Dermis microvascular lymphatic vessel endothelial cell (primary cell): ENCODE measurements around the gene LRRN4. TPM values are rescaled to one million over a fixed set of nuclear protein-coding genes. Genes with fewer than 3 reads are reported as not detected.
"Not testable (repeated sequence)": the region's sequence is repeated elsewhere in the genome, so short reads cannot be mapped to it uniquely, and the experiment has no call there.

Experiments
- DNase-seq, 2 donors: peaks; one replicate each; pipeline versions ENCODE4 v3.0.0 to v3.0.0-alpha.2; 2010; ENCODE audit warnings: low read depth in 2 of 2
- total RNA-seq: library from RNA; depleted of rRNA; stranded (reverse); fragments of >200 nt; gene quantifications from 2 replicates; pipeline ENCODE4 v1.2.1, GENCODE V29; 2014

Gene LRRN4
- total RNA-seq, 1 donor from 2014 or later = not detected

DNA sequence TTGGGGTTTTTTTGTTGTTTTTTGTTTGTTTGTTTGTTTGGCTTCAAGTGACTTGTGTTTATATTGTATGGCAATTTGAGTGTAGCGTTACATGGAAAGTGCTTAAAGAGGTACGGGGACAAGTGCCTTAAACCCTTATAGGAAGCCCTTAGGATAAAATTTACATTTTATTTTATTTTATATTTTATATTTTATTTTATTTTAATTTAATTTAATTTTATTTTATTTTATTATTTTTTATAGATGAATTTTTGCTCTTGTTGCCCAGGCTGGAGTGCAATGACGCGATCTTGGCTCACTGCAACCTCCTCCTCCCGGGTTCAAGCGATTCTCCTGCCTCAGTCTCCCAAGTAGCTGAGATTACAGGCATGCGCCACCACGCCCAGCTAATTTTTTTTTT is 21.0 kb downstream of the LRRN4 start:
- DNase-seq = not testable (repeated sequence)

DNA sequence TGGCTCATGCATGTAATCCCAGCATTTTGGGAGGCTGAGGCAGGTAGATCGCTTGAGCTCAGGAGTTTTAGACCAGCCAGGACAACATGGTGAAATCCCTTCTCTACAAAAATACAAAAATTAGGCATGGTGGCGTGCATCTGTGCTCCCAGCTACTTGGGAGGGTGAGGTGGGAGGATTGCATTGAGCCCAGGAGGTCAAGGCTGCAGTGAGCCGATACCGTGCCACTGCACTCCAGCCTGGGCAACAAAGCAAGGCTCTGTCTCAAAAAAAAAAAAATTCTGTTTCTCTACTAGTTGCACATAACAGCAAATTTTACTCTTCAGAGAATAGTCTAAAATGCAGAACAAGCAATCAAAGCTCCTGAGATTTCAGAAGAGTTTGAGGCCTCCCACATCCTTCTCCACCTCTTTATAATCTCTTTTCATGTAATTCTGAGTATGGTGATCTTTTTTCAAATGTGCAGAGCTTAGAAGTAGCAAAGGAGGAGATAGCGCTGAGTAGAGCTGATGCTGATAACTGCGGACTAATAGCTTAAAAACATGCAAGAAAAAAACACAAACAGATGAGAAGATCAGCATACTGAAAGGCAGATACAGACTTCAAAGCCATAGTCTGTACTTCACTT is 23.3 kb downstream of the LRRN4 start:
- DNase-seq = no peak

- DNase-seq = no peak
Measured at GRCh38 chr20:6029538-6029937, 24.3 kb downstream of the LRRN4 start.

DNA sequence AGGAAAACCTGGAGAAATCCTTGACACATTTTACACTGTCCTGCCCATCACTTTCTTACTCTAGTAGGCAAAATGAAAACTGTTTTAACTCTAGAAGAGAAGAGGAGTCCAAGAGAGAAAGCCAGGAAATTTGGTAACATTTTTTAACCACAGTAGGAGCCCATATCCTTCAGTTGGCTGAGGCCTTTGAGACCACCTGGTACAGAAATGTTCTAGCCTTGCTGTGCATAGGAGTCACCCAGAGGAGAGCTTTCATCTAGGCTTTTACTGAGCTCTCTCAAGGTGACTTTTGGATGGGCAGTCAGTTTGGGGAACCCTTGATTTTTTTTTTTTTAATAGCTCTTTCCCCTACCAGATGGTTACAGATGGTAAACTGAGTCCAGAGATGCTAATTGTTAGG is 25.0 kb downstream of the LRRN4 start:
- DNase-seq = no peak

GRCh38 chr20:6026051-6026450 is 27.8 kb downstream of the LRRN4 start:
- DNase-seq = no peak

GRCh38 chr20:6024768-6025167 is 29.1 kb downstream of the LRRN4 start:
- DNase-seq = no peak

- DNase-seq = no peak
Measured at GRCh38 chr20:6017880-6018279, 36.0 kb downstream of the LRRN4 start.

GRCh38 chr20:6017467-6017866 is 36.4 kb downstream of the LRRN4 start:
- no peak for DNase-seq

- no peak for DNase-seq
Measured at GRCh38 chr20:6014957-6015356, 38.9 kb downstream of the LRRN4 start.

DNA sequence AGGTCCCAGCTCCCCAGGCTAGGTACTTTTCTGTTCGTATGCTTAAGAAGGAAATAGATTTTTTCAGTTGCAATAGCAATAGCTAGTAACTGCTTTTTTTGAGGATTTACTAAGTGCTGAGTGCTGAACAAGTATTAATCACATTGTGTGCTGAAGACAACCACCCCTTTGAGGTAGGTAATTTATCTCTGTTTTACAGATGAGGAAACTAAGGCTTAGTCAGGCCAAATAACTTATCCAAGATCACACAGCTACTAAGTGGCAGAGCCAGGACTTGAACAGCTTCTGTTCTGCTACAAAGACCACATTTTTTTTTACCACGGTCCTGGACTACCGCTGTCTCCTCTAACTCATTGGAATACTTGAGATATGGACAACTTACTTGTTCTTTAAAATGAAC is 39.8 kb downstream of the LRRN4 start:
- no peak for DNase-seq

GRCh38 chr20:6012179-6012578 is 41.7 kb downstream of the LRRN4 start:
- DNase-seq = no peak

DNA sequence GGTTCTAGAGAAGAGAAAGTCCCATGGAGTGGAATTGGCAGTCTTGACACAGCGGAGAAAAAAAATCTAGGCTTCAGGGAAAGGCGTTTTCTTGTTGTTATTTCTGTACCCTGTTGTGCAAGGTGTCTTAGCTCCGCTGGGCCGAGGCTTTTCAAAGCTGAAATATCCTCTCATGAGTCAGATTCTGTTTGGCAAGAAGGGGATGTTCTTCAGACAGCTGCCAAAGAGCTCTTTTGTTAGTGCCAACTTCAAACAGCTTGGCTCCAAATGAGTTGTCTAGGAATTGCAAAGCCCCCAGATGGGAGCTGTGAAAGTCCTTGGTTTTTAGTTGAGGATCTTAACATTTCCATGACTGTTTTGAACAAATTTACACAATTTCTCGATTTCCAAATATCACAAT is 45.6 kb downstream of the LRRN4 start:
- DNase-seq = peak in 1 of 2 donors; percentile 73

DNA sequence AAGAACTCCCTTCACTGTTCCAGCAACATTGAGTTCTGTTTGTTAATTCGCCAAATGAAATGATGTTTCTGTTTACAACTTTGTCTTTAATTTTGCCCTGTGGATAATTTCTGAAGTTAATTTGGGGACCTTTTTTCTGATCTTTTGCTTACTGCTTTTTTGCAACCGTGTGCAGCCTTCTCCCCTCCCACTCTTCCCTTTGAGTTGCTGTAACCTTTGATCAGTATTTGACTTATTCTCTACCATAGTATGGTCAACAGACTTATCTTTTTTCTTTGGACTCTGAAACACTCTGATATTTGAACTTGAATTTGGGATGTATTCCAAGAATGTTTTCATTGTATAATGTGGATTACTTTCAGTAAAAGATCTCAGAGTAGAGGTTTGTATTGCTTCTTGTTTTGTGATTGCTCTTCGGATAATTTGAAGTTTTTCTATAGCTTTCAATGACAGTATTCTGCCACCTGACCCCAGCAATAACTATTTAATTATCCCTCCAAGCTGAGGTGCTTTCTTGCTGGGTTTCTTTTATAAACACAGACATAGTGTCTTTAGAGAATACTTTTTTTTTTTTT is 46.2 kb downstream of the LRRN4 start:
- no peak for DNase-seq

GRCh38 chr20:6007094-6007528 is 46.7 kb downstream of the LRRN4 start:
- DNase-seq = no peak

- no peak for DNase-seq
Measured at GRCh38 chr20:6006603-6006949, 47.3 kb downstream of the LRRN4 start.

DNA sequence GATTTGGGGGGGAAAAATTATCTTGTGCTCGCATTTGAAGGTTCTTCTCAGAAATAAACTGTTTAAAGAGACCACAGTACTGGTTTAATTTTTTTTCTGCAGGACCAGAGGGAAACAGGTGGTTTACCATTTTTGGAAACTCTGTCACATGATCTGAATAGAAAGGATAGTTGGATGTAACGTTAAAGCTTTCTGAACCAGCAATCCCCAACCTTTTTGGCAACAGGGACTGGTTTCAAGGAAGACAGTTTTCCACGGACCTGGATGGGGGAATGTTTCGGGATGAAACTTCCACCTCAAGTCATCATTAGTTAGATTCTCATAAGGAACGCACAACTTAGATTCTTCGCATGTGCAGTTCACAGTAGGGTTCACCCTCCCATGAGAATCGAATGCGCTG is 53.0 kb downstream of the LRRN4 start:
- no peak for DNase-seq

DNA sequence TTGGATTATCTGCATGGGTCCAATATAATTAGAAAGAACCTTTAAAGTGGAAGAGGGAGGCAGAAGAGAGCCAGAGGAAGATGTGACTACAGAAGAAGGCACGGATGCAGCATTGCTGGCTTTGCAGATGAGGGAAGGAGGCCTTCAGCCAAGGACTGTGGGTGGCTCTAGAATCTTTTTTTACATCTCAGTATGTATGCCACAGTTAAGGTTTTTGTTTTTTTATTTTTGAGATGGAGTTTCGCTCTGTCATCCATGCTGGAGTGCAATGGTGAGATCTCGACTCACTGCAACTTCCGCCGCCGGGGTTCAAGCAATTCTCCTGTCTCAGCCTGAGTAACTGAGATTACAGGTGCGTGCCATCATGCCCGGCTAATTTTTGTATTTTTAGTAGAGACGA is 54.1 kb downstream of the LRRN4 start:
- DNase-seq = no peak

DNA sequence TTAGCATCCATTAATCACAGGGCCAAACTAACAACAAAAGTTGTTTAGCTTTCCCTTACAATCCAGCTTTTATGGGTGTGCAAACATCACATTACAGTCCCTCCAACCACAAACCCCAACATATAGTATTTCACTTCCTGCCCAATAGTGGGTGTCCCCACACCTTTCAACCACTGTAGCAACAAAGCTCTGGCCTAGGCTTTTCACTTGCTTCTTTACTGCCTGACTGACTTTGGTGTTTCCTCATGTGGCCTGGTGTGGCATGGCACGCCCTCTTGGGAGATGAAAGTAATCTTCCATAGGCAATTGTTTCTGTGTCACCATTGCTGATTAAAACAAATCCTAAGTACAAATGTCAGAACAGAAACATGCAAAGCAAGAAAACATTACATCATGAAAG is 57.1 kb downstream of the LRRN4 start:
- DNase-seq = no peak

- peak in 1 of 2 donors; percentile 48 for DNase-seq
Measured at GRCh38 chr20:5991623-5992441, 62.0 kb downstream of the LRRN4 start.

GRCh38 chr20:5990946-5991345 is 62.9 kb downstream of the LRRN4 start:
- no peak for DNase-seq
